Measurements from ENCODE around the gene GPR35.
"Not testable (repeated sequence)": the region's sequence is repeated elsewhere in the genome, so short reads cannot be mapped to it uniquely, and the experiment has no call there.

The GPR35 gene

DNA sequence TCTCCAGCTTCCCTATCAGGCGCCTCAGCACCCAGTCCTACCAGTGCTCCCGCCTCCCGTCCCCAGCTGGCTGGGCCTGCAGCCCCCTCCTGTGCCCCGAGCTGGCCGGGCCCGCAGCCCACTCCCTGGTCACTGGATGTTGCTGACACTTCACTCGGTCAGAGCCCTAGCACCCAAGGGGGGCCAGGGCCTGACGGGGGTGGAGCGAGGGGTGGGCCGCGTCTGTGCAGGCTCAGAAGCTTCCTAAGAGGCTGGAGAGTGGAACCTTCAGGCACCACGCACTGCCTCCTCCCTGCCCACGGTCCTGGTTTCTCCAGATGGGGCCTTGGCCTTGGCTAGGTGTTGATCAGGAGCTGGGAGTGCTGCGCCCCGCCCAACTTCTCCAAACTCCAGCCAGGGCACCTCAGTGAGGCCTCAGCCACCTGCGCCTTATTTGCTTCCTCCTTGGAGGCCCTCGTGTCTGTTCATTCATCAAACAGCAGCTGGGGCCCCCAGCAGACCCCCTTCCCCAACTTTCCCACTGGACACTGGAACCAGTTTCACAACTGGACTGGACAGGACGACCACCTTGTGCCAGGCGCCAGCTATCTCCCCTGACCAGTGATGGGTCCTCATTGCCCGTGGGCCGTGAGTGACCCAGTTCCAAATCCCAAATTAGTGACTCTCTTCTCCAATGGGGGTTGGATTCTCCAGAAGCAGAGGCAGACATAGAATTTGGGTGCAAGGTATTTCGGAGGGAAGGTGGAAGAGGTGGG, 22.0 kb upstream of the GPR35 start:
- DNase-seq (ENCODE audit: low read depth), result no peak

DNA sequence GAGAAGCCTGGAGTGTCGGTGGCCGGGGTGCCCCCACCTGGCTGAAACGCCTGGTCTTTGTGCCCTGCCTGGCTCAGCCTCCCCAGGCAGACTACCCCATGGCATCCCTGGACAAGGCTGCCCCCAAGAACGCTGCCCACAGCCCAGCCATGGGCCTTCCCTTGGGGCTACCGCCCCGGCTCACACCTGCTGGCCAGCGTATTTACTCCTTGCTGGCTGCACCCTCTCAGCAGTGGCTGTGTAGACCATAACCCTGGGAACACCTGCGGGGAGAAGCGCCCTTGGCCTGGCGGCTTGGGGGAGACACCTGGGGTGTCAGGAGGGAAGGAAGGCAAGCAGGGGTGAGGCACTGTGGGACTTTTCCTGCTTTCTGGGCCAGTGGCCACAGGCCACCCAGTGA, 21.4 kb upstream of the GPR35 start:
- no peak for DNase-seq (ENCODE audit: low read depth)

DNA sequence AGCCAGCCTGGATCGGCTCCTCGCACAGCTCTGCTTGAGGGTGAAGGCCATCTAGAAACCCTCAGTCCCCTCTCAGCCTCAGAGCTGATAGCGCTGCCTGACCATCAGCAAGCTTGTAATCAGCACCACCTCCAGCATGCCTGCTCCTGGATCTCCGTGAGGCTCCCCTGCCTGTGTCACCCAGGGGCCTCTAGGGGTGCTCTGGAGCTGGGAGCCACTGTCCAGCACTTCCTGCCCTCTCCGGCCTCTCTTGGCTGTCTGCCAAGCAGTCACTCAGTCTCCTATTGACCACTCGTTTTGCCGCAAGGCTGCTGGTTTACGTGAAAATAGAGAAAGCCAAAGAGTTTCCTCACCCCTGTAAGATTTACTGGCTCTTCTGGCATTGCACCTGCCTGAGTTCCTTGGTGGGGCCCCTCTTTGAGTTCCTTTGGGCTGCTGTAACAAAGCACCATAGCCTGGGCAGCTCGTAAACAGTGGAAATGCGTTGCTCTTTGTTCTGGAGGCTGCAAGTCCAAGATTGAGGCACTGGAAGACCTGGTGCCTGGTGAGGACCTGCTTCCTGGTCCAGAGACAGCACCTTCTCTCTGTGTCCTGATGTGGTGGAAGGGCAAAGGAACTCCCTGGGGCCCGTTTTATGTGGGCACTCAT, 20.9 kb upstream of the GPR35 start:
- DNase-seq (ENCODE audit: low read depth), result peak; percentile 76

DNA sequence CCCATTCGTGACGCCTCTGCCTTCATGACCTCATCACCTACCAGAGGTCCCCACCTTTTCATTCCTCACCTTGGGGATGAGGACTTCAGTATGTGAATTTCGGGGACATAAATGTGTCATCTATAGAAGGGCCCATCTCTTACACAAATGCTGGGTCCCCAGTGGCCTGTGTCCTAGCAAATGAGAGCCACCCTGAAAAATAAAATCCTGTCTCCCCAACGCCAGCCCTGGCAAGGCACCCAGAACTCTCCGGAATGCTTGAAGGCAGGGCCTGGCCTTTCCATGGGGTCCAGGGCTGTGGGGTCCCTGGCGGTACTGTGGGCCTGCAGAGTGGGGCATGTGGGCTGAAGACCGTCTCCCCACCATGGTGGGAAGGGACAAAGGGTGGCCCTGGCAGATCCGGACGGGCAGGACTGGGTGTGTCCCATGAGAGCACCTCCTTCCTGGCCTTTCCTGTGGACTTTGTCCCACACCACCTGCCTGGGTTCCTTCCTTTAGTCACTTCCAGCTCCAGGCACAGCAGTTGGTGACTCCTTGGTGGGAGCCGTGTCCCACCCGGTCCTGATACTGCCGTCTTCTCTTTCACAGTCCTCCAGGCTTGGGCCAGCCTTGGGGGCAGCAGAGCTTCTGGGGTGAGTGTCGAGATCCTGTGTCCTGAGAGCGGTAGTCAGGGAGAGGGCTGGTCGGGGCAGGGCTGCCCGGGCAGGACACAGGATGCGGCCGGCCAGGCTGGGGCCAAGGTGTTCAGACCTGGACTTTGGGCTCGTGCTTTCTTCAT, 20.2 kb upstream of the GPR35 start:
- DNase-seq (ENCODE audit: low read depth), result no peak

DNA sequence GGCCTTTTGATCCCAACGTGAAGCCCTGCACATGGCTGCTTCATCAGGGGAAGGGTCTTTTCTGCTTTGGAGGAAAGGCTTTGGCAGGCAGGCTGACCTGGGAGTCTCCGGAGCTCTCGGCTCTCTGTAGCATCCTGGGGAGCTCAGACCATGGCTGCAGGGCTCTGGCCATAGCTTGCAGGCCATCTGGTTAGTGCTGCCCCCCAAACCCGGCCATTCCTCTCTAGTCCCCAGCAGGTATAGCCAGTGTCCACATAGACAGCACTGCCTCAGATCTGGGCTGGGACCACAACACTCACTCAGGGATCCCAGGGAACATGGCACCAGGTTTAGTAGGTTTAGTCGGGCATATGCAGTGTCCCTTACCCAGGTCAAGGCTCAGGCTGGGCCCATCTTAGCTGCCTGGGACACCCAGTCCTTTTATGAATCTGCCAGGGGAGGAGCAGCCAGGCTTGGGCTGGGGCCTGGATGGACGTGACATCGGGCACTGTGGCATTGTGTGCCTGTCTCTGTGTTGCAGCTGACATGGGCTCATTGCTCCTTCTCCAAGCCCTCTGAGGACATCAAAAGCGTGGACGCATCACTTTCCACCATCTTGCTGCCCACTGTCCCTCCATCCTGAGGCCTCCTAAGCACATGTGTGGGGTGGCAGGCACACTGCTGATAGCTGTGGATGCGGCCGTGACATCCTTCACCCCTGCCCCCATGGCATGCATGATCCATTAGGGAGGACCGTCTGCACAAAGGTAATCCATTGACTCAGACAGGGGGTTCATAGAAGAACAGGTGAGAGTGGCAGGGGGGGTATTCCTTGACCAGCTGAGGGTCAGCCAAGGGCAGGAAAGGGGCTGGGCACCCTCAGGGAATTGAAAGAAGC, 19.2 kb upstream of the GPR35 start:
- no peak for DNase-seq (ENCODE audit: low read depth)

DNA sequence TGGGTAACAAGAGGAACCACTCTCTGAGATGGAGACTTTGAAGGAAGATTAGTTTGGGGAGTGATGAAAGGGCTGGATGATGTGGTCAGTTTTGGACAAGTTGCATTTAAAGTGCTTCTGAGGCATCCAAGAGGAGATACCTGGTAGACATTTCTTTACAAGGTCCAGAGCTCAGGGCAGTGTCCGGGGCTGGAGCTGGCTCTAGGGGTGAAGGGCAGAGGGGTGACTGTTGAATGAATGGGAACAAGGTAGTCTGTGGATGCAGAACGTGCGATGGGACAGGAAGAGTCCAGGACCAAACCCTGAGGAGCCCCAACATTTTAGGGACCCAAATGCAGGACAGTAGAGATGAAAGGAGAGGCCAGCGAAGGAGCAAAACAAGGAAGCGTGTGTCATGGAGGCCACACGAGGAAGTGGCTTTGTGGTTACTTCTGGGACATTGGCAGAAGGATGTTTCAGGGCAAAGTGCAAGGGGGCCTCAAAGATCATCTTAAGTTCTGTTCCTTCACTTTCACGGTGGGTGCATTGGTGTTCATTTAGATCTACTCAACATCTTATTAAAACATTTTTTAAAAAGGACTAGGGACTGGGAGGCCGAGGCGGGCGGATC, 13.6 kb upstream of the GPR35 start:
- DNase-seq (ENCODE audit: low read depth), result no peak

DNA sequence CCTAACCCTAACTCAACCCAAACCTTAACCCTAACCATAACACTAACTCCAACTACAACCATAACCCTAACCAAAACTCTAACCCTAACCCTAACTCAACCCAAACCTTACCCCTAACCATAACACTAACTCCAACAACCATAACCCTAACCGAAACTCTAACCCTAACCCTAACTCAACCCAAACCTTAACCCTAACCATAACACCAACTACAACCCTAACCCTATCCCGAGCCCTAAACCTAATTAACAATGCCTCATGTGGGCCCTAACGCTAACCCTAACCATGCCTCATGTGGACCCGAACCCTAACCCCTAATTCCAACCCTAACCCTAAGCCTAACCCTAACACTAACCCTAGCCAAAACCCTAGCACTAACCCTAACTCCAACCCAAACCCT, 11.5 kb upstream of the GPR35 start:
- no peak for DNase-seq (ENCODE audit: low read depth)

DNA sequence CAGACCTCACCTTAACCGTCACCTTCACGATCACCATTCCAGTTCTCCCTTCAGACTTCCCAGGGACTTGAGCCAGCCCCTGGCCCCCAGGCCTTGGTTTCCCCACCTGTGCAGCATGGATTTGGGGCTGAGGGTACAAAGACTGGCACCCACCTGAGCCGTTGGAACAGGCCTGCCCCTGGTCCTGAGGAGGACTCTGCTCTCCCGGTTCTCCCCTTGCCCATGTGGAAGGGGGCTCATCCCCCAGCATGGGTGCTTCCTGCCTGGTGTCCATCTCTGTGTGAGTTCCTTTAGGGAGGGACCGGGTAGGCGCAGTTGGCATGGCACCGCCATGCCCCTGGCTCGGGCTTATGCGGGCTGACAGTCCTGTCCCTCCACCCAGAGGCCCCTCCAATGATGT, 10.9 kb upstream of the GPR35 start:
- no peak for DNase-seq (ENCODE audit: low read depth)

DNA sequence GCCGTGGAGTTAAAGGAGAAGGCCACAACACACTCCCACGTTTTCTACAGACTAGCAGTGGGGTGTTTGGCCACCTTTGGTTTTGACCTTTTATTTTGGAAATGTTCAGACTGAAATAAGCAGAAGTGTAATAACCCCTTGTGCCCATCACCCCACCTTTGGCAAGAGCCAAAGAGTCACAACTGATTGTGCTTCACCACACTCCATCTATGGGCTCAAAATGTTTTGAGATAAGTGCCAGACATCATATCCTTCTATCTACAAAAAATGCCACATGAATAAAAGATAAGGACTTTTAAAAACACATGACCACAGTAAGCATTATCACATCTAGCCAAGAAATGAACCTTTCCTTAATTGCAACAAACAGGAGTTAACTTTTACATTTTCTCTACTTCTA, 9.9 kb upstream of the GPR35 start:
- no peak for DNase-seq (ENCODE audit: low read depth)

DNA sequence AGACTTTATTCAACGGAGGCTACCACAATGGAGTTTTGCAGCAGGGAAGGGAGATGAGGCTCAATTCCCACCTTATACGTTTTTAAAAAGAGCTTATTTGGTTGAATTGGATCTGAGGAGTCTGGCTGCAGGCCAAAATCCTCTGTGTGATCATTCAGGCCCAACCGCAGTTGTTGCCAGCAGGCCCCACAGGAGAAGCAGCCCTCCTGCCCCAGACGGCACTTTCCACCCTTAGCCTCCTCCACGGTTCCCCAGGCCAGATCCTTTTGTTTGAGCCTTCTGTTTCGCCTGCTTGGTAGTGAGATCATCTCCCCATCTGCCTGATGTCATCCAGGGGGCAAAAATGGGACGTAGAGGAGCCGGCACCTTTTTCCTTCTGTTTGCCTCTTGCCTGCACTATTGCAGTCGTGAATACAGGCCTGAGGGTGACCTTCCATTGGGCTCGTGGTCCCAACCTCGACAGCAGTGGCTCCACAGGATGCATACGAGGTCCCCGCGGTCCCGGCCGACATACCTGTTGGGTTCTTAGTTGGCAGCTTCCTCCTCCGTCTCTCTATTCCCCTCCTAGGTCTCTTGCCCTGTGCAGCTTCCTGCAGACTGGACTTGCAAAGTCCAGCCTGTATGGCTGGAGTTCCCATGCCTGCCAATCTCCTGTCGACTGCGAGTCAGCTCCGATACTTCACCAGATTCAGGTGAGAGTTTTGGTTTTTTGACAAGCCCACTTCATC, 9.3 kb upstream of the GPR35 start:
- no peak for DNase-seq (ENCODE audit: low read depth)

DNA sequence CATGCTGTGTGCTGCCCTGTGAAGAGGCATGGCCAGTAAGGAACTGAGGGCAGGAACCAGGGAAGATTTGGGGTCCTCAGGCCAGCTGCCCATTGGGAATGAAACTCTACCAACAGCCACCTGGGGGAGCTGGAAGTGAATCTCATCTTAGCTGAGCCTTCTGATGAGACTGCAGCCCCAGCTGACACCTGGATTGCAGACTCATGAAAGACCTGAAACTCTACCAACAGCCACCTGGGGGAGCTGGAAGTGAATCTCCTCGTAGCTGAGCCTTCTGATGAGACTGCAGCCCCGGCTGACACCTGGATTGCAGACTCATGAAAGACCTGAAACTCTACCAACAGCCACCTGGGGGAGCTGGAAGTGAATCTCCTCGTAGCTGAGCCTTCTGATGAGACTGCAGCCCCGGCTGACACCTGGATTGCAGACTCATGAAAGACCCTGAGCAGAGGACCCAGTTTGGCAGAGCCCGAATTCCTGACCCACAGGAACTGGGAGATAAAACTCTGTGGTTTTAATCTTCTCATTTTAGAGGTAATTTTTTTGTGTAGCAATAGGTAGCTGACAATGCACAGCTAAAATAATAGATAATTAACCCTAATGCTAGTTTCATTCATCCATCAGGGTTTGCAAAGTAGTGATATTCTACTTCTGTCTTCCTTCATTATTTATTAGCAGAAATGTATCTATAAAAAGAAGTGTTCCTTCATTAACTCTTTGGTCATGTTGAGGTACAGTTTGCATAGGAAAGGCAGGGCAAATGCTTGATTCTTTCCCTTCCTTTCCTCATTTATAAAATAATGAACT, 8.2 kb upstream of the GPR35 start:
- DNase-seq (ENCODE audit: low read depth), result not testable (repeated sequence)

DNA sequence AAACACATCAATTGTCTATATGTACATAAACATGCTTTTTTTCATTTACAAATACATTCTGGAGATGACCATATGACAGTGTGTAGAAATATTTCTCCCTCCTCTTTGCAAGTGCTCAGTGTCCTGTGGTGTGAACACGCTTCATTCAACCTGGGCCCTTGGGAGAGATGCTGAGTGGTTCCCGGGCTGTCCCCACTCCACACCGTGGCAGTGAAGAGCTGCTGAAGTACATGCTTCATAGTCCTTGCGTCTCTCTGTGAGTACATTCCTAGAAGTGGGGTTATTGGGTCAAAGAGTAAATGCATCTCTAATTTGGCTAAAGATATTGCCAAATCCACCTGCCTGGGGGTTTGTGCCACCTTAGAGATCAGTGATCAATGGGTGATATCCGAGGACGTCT, 6.5 kb upstream of the GPR35 start:
- no peak for DNase-seq (ENCODE audit: low read depth)

DNA sequence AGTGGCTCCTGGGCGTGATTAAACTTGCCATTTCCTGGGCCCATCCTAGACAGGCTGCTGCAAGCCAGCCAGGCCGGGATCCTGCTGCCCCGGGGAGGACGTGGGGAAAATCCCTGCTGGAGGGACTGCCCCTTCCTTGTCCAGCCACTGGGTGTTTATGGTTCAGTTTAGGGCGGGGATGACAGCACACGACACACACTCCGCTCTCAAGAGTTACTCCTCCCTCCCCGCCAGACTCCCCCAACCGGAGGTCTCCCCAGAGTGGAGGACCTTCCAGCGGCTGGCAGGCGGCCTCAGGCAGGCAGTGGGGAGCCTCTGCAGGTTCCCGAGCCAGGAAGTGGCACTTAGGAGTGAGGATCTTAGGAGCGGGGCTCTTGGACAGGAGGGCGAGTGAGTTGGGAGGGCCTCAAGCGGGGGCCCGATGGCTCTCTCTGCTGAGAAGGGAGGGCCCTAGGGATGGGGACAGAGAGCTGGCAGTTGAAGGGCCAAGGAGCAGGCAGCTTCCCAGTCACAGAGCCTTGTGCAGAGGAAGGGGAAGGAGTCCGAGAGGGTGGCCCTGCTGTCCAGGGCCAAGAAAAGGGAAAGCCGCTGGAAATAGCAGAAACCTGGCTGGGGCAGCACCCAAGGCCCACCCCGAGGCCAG, 5.7 kb upstream of the GPR35 start:
- DNase-seq (ENCODE audit: low read depth), result no peak

DNA sequence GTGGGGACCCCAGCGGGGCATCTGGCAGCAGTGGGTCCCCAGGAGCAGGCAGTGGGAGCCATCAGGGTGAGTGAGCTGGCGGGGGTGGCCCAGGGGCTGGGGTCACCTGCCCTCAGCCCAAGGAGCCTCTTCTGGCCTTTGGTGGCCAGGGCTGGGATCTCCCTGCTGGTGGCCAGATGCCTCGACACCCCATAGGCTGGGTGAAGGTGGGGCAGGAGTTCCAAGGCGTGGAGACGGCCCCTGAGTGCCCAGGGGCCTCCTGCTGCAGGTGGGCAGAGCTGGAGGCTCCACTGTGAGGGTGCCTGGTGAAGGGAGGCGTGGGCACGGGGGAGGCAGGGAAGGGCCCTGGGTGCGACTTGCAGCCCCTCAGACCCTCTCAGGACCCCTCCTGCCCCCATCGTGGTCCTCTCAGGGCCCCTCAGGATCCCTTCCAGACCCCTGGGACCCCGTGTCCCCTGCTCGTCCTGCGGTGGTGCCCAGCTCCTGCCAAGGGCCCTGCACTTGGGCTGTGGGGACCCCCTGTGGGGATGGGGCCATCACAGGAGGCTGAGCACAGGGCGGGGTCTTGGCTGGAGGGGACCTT, 5.0 kb upstream of the GPR35 start:
- DNase-seq (ENCODE audit: low read depth), result no peak

DNA sequence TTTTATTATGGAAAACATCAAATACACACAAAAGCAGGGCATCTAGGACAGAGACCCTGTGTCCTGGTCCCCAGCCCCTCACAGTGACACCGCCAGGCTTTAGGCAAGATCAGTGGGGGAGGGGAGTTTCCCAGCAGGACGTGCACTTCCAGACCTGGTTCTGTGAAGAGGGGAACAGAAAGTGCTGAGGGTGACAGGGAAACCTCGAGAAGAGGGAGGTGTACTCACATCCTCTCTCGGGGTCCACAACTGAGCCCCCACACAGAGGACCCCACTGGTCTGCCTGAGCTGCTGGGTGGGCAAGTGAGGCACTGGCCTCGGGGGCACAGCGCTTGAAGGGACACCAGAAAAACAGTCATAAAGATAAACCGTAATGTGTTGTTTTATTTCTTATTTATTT, 4.4 kb upstream of the GPR35 start:
- DNase-seq (ENCODE audit: low read depth), result no peak

DNA sequence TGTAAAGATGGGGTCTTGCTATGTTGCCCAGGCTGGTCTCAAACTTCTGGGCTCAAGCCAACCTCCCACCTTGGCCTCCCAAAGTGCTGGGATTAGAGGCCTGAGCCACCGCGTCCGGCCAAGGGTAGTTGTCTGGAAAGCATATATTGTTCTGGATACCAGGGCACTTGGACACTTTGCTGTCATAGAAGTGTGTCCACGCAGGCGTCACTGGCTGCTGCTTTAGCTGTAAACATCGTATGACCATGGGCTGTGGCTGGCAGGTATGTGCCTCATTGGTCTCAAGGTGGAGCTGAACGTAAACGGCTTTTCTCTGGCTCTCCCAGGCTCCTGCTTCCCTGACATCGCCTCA, 3.2 kb upstream of the GPR35 start:
- no peak for DNase-seq (ENCODE audit: low read depth)

DNA sequence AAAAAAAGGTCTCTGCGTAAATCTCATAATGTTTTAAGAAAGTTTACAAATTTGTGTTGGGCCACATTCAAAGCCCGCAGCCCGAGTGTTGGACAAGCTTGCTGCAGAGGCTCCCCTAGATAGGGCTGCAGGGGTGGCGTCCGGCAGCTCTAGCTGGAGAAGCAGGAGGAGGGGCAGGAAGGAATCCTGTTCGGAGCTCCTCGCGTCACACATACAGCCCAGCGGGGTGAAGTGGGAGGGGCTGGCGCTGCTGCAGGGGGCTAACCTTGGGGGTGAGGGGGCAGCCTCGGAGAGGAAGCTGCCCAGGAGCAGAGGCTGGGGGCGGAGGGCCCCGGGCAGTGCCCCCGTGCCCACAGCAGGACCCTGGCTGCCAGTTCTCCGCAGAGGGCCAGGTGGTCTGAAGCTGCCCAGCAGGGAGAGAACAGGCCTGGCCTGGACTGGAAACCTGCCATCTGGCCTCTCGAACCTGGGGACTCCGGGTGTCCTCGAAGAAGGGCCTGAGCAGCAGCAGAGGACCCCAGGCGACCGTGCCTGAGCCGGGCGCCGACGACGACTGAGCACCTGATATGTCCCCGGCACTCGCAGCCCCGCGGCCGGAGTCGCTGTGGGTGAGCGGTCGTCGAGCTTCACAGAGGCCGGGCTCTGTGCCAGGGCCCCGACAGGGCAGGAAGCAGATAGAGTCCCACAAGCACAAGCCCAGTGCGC, 2.6 kb upstream of the GPR35 start:
- no peak for DNase-seq (ENCODE audit: low read depth)

DNA sequence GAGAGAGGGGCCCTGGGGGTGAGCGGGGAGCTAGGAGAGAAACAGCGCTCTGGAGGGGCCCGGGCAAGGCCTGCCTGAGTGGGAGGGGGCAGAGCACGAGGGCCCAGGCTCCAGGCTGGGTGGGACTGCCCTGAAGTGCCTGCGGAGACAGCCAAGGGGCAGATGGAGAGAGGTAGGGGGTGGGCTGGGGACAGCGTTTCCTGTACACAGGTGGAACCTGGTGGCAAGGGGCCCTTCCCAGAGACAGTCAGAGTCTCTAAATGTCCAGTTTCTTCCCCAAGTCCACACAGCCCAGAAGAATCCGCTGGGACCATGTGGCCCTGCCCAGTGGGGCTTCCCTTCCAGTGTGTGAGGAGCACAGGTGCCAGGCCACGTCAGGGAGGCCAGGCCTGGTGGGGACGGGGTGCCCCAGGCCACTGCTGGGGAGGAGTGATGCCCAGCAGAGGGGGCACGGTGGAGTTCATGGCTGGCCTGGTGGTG, 1.7 kb upstream of the GPR35 start:
- no peak for DNase-seq (ENCODE audit: low read depth)
